Measurements from ENCODE around the gene AOAH.

The AOAH gene

DNA sequence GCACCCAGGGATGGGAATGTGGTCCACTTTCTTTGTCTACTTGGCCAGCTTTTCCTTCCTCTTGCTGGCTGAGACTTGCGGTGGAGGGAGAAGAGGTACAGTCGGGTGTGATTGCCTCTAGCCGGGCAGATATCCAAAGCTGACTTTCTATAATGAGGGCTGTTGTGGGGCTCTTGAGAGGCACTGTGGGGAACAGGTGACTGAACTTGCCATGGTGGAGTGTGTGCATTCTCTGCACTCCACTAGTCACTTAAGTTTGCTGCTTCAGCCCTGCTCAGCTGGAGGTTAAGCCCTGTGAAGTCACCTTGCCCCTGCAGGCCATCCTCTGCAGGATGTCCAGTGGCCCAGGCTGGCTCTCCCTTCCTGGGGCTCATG lies 116.6 kb downstream of the AOAH start:
- ATAC-seq: no peak
- no peak for TF ChIP-seq BACH2 (CRISPR knock-in tag; IDR thresholded peaks at IDR 0.05; ENCODE audit: borderline replicate concordance)
- TF ChIP-seq ARNTL (CRISPR knock-in tag; IDR thresholded peaks at IDR 0.05; ENCODE audit: borderline replicate concordance, low read depth): no peak
- TF ChIP-seq, protein P1, sequence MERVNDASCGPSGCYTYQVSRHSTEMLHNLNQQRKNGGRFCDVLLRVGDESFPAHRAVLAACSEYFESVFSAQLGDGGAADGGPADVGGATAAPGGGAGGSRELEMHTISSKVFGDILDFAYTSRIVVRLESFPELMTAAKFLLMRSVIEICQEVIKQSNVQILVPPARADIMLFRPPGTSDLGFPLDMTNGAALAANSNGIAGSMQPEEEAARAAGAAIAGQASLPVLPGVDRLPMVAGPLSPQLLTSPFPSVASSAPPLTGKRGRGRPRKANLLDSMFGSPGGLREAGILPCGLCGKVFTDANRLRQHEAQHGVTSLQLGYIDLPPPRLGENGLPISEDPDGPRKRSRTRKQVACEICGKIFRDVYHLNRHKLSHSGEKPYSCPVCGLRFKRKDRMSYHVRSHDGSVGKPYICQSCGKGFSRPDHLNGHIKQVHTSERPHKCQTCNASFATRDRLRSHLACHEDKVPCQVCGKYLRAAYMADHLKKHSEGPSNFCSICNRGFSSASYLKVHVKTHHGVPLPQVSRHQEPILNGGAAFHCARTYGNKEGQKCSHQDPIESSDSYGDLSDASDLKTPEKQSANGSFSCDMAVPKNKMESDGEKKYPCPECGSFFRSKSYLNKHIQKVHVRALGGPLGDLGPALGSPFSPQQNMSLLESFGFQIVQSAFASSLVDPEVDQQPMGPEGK (CRISPR knock-in tag; IDR thresholded peaks at IDR 0.05; ENCODE audit: borderline replicate concordance): no peak
- TF ChIP-seq, protein P2, sequence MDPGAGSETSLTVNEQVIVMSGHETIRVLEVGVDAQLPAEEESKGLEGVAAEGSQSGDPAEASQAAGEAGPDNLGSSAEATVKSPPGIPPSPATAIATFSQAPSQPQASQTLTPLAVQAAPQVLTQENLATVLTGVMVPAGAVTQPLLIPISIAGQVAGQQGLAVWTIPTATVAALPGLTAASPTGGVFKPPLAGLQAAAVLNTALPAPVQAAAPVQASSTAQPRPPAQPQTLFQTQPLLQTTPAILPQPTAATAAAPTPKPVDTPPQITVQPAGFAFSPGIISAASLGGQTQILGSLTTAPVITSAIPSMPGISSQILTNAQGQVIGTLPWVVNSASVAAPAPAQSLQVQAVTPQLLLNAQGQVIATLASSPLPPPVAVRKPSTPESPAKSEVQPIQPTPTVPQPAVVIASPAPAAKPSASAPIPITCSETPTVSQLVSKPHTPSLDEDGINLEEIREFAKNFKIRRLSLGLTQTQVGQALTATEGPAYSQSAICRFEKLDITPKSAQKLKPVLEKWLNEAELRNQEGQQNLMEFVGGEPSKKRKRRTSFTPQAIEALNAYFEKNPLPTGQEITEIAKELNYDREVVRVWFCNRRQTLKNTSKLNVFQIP (CRISPR knock-in tag; IDR thresholded peaks at IDR 0.05; ENCODE audit: borderline replicate concordance, low read depth): no peak
- TF ChIP-seq ESRRG (CRISPR knock-in tag; IDR thresholded peaks at IDR 0.05): no peak
- TF ChIP-seq RARB (CRISPR knock-in tag; IDR thresholded peaks at IDR 0.05): no peak
- TF ChIP-seq, protein P3, sequence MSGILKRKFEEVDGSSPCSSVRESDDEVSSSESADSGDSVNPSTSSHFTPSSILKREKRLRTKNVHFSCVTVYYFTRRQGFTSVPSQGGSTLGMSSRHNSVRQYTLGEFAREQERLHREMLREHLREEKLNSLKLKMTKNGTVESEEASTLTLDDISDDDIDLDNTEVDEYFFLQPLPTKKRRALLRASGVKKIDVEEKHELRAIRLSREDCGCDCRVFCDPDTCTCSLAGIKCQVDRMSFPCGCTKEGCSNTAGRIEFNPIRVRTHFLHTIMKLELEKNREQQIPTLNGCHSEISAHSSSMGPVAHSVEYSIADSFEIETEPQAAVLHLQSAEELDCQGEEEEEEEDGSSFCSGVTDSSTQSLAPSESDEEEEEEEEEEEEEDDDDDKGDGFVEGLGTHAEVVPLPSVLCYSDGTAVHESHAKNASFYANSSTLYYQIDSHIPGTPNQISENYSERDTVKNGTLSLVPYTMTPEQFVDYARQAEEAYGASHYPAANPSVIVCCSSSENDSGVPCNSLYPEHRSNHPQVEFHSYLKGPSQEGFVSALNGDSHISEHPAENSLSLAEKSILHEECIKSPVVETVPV (CRISPR knock-in tag; IDR thresholded peaks at IDR 0.05): no peak
- TF ChIP-seq ZNF8 (CRISPR knock-in tag; IDR thresholded peaks at IDR 0.05): no peak
- TF ChIP-seq CSDC2 (CRISPR knock-in tag; IDR thresholded peaks at IDR 0.05): no peak

DNA sequence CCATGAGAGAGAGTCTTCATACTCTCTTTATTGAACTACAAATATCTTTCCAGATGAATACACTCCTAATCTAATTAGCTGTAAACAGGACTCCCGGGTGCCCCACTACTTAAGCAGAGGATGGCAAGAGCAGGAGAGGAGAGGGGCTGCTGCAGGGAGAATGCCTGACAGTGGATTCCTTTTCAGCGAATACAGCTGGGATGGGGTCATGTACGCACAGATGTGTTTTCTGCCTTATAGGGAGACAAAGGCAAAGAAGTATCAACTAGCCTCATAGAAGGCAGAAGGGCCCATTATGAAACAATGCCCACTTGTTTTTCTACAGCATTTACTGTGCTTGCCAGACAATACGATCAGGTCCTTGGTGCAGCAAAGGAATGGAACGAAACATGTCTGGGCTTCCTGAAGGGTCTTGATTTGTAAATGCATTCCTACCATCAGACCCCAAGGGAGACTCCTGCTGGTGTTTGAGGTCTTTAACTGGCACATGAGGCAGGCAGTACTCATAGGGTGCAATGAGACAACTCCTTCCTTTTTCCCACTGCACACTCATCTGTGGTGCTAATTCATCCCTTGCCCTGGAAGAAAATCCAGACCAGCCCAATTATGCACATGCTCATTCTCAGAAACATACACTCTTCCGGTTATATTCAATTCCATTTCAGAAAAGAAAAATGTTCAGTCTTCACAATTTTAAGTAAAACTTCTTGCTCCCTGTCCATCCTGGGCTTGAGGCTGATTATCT lies 117.1 kb downstream of the AOAH start:
- TF ChIP-seq RARB (CRISPR knock-in tag; IDR thresholded peaks at IDR 0.05): no peak
- TF ChIP-seq BACH2 (CRISPR knock-in tag; IDR thresholded peaks at IDR 0.05; ENCODE audit: borderline replicate concordance): no peak
- no peak for TF ChIP-seq TOX (CRISPR knock-in tag; IDR thresholded peaks at IDR 0.05; ENCODE audit: borderline replicate concordance)
- no peak for TF ChIP-seq ARNTL (CRISPR knock-in tag; IDR thresholded peaks at IDR 0.05; ENCODE audit: borderline replicate concordance, low read depth)
- TF ChIP-seq, protein P3 (CRISPR knock-in tag; IDR thresholded peaks at IDR 0.05): no peak
- TF ChIP-seq, protein P4, sequence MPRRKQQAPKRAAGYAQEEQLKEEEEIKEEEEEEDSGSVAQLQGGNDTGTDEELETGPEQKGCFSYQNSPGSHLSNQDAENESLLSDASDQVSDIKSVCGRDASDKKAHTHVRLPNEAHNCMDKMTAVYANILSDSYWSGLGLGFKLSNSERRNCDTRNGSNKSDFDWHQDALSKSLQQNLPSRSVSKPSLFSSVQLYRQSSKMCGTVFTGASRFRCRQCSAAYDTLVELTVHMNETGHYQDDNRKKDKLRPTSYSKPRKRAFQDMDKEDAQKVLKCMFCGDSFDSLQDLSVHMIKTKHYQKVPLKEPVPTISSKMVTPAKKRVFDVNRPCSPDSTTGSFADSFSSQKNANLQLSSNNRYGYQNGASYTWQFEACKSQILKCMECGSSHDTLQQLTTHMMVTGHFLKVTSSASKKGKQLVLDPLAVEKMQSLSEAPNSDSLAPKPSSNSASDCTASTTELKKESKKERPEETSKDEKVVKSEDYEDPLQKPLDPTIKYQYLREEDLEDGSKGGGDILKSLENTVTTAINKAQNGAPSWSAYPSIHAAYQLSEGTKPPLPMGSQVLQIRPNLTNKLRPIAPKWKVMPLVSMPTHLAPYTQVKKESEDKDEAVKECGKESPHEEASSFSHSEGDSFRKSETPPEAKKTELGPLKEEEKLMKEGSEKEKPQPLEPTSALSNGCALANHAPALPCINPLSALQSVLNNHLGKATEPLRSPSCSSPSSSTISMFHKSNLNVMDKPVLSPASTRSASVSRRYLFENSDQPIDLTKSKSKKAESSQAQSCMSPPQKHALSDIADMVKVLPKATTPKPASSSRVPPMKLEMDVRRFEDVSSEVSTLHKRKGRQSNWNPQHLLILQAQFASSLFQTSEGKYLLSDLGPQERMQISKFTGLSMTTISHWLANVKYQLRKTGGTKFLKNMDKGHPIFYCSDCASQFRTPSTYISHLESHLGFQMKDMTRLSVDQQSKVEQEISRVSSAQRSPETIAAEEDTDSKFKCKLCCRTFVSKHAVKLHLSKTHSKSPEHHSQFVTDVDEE (CRISPR knock-in tag; IDR thresholded peaks at IDR 0.05): no peak
- no peak for TF ChIP-seq ZNF70 (CRISPR knock-in tag; IDR thresholded peaks at IDR 0.05)
- no peak for TF ChIP-seq ESRRG (CRISPR knock-in tag; IDR thresholded peaks at IDR 0.05)
- TF ChIP-seq ZFP3 (CRISPR knock-in tag; IDR thresholded peaks at IDR 0.05): no peak
- no peak for TF ChIP-seq CSDC2 (CRISPR knock-in tag; IDR thresholded peaks at IDR 0.05)
- TF ChIP-seq SNAI2 (CRISPR knock-in tag; IDR thresholded peaks at IDR 0.05): no peak
- TF ChIP-seq ZNF565 (CRISPR knock-in tag; conservative IDR thresholded peaks at IDR 0.05; ENCODE audit: low read depth): no peak
- no peak for ATAC-seq

DNA sequence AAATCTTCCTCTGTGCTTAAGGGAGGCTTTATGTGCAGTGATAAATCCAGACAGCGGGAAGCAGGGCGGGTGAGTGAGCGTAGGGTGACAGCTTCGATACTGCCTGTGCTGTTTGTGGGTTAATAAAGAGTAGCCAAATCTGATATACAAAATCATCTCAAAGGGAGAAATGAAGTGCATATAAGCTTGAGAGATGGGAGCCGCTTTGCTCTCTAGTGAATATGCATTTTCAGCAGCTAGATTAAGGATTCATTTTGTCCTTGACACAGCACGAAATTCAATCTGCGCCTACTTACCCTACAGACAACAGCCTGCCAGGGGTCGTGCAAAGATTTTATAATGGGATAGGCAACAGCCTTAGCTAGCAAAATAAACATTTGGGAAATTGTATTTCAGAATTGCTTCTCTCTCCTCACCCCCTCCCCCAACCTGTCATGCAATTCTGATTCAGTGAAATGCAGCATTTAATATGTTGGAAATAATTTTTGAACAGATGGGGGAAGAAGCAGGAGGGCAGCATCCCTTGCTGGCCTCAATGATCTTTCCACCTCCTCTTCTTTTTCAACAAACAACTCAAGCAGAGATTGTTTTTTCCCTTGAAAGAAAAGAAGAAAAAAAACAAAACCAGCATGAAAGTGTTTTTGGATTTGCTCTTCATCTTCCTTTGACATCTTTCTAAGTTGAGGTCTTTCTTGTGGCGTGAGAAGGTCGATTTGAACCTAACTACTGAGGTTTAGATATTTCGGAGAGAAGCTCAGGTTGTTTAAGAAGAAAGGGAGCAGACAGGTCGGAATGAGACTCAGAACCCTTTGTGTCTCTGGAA lies 117.9 kb downstream of the AOAH start:
- TF ChIP-seq TOX (CRISPR knock-in tag; IDR thresholded peaks at IDR 0.05; ENCODE audit: borderline replicate concordance) (no peak), ZNF565 (CRISPR knock-in tag; conservative IDR thresholded peaks at IDR 0.05; ENCODE audit: low read depth) (no peak), TCF4 (CRISPR knock-in tag; IDR thresholded peaks at IDR 0.05; ENCODE audit: borderline replicate concordance) (no peak), GLIS3 (CRISPR knock-in tag; IDR thresholded peaks at IDR 0.05) (no peak), PPARA (CRISPR knock-in tag; IDR thresholded peaks at IDR 0.05; ENCODE audit: borderline replicate concordance) (no peak)
- TF ChIP-seq, protein P3 (CRISPR knock-in tag; IDR thresholded peaks at IDR 0.05): no peak
- TF ChIP-seq, protein P5, sequence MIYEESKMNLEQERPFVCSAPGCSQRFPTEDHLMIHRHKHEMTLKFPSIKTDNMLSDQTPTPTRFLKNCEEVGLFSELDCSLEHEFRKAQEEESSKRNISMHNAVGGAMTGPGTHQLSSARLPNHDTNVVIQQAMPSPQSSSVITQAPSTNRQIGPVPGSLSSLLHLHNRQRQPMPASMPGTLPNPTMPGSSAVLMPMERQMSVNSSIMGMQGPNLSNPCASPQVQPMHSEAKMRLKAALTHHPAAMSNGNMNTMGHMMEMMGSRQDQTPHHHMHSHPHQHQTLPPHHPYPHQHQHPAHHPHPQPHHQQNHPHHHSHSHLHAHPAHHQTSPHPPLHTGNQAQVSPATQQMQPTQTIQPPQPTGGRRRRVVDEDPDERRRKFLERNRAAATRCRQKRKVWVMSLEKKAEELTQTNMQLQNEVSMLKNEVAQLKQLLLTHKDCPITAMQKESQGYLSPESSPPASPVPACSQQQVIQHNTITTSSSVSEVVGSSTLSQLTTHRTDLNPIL (CRISPR knock-in tag; IDR thresholded peaks at IDR 0.05; ENCODE audit: low read depth): no peak
- TF ChIP-seq, protein P1 (CRISPR knock-in tag; IDR thresholded peaks at IDR 0.05; ENCODE audit: borderline replicate concordance): no peak

More for the DNA sequence above, 117.9 kb downstream of the AOAH start:
- ATAC-seq: no peak

All from SK-N-SH treated with all-trans-retinoic acid at 6 μM for 48 hours (cell line).